Smooth muscle cell (in vitro differentiated cells): ENCODE results near the gene TBC1D17. TPM values are rescaled to one million over a fixed set of nuclear protein-coding genes. Genes with fewer than 3 reads are reported as not detected.

Source experiments
- DNase-seq: peaks from one replicate; lab custom pipeline; 2025; ENCODE audit not compliant: unreplicated experiment; lab: John Stamatoyannopoulos, UW
- H2AFZ ChIP-seq: fragments of 200-600 bp; sonication (generic); 2 replicates; pipeline ENCODE4 v1.6.0; 2016; ENCODE audit warnings: antibody characterized with exemption, low read depth, mild to moderate bottlenecking
- H3F3A ChIP-seq: fragments of 200-600 bp; sonication (generic); 2 replicates; pipeline ENCODE4 v1.6.0; 2017; ENCODE audit warnings: antibody characterized with exemption, low read depth
- H3K27ac ChIP-seq: fragments of 200-600 bp; sonication (generic); 2 replicates; pipeline ENCODE4 v1.5.1; 2016; ENCODE audit warnings: low read depth, mild to moderate bottlenecking
- H3K27me3 ChIP-seq: fragments of 200-600 bp; sonication (generic); 2 replicates; pipeline ENCODE4 v1.6.1; 2016; ENCODE audit warnings: low read depth, mild to moderate bottlenecking
- H3K36me3 ChIP-seq: fragments of 200-600 bp; sonication (generic); 2 replicates; pipeline ENCODE4 v1.5.1; 2016; ENCODE audit warnings: low read depth
- H3K4me1 ChIP-seq: fragments of 200-600 bp; sonication (generic); 2 replicates; pipeline ENCODE4 v1.5.1; 2016; ENCODE audit warnings: low read depth
- H3K4me2 ChIP-seq: fragments of 200-600 bp; sonication (generic); 2 replicates; pipeline ENCODE4 v1.6.0; 2016; ENCODE audit warnings: mild to moderate bottlenecking
- H3K4me3 ChIP-seq: fragments of 200-600 bp; sonication (generic); 2 replicates; pipeline ENCODE4 v1.5.1; 2016; ENCODE audit warnings: mild to moderate bottlenecking
- H3K79me2 ChIP-seq: fragments of 200-600 bp; sonication (generic); 2 replicates; pipeline ENCODE4 v1.6.0; 2016; ENCODE audit warnings: low read depth, mild to moderate bottlenecking
- H3K9ac ChIP-seq: fragments of 200-600 bp; sonication (generic); 2 replicates; pipeline ENCODE4 v1.6.0; 2016; ENCODE audit warnings: low read depth
- H3K9me3 ChIP-seq: fragments of 200-600 bp; sonication (generic); replicated peaks from 2 replicates; pipeline ENCODE4 v1.5.1; 2016; ENCODE audit warnings: low read depth
- H4K20me1 ChIP-seq: fragments of 200-600 bp; sonication (generic); 2 replicates; pipeline ENCODE4 v1.6.0; 2016; ENCODE audit warnings: low read depth
- WGBS: methylation state at CpG from one replicate; pipeline ENCODE4 v1.1.7; 2016; ENCODE audit warnings: low lambda C conversion rate; 5-methylcytosine and 5-hydroxymethylcytosine counted together
- polyA plus RNA-seq: library from polyadenylated mRNA; unstranded; fragments of >200 nt; fragmentation: Nextera tagmentation; extraction: Ambion mirVana; gene quantifications from 2 replicates; pipeline ENCODE4 v1.2.1, GENCODE V29; 2016
- total RNA-seq: library from RNA; depleted of rRNA; stranded (reverse); fragments of >200 nt; gene quantifications from 2 replicates; pipeline ENCODE4 v1.2.3, GENCODE V29; 2014
- TF ChIP-seq, protein P1 (sequence below): fragments of 200-600 bp; sonication (generic); IDR thresholded peaks from 2 replicates; pipeline ENCODE4 v1.5.1; 2017; ENCODE audit warnings: borderline replicate concordance, mild to moderate bottlenecking, antibody characterized with exemption; ENCODE audit not compliant: insufficient read depth, poor library complexity, severe bottlenecking

The TBC1D17 gene
- total and polyA plus RNA-seq, 2 experiments from 2014 or later, result 9.2 to 41.8 TPM

DNA sequence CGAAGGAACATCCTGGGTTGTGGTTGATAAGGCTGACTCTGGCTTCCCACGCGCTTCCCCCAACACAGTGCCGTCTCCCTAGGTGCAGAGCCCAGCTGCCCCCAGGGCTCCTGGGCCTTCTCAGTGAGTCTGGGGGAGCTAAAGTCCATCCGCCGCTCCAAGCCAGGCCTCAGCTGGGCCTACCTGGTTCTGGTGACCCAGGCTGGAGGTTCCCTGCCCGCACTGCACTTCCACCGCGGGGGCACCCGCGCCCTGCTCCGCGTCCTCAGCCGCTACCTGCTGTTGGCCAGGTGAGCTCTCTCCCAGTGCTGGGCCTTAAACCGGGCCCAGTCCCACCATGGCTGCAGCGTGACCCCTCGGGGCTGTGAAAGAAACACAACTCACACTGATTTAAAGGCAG lies 3.7 kb downstream of the TBC1D17 start:
- no peak overlapping the region for H3K4me3 ChIP-seq
- no peak overlapping the region for H3K27ac ChIP-seq
- H3K27me3 ChIP-seq, result no peaks in the 10 kb centered on the region
- peaks cover 5% of the 10 kb centered on the region for H4K20me1 ChIP-seq
- no peak overlapping the region for H2AFZ ChIP-seq
- no peaks in the 10 kb centered on the region for H3K9me3 ChIP-seq
- peaks cover 3% of the 10 kb centered on the region for H3F3A ChIP-seq
- H3K9ac ChIP-seq, result no peak overlapping the region
- TF ChIP-seq, protein P1, sequence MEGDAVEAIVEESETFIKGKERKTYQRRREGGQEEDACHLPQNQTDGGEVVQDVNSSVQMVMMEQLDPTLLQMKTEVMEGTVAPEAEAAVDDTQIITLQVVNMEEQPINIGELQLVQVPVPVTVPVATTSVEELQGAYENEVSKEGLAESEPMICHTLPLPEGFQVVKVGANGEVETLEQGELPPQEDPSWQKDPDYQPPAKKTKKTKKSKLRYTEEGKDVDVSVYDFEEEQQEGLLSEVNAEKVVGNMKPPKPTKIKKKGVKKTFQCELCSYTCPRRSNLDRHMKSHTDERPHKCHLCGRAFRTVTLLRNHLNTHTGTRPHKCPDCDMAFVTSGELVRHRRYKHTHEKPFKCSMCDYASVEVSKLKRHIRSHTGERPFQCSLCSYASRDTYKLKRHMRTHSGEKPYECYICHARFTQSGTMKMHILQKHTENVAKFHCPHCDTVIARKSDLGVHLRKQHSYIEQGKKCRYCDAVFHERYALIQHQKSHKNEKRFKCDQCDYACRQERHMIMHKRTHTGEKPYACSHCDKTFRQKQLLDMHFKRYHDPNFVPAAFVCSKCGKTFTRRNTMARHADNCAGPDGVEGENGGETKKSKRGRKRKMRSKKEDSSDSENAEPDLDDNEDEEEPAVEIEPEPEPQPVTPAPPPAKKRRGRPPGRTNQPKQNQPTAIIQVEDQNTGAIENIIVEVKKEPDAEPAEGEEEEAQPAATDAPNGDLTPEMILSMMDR, result no peak
- peaks cover 5% of the 10 kb centered on the region for H3K4me1 ChIP-seq
- 97% methylated on average over 17 of the region's 17 CpGs for WGBS
- peaks cover 2% of the 10 kb centered on the region for H3K79me2 ChIP-seq
- DNase-seq, result no peak
- H3K36me3 ChIP-seq, result peaks cover 5% of the 10 kb centered on the region
- H3K4me2 ChIP-seq, result no peak overlapping the region

DNA sequence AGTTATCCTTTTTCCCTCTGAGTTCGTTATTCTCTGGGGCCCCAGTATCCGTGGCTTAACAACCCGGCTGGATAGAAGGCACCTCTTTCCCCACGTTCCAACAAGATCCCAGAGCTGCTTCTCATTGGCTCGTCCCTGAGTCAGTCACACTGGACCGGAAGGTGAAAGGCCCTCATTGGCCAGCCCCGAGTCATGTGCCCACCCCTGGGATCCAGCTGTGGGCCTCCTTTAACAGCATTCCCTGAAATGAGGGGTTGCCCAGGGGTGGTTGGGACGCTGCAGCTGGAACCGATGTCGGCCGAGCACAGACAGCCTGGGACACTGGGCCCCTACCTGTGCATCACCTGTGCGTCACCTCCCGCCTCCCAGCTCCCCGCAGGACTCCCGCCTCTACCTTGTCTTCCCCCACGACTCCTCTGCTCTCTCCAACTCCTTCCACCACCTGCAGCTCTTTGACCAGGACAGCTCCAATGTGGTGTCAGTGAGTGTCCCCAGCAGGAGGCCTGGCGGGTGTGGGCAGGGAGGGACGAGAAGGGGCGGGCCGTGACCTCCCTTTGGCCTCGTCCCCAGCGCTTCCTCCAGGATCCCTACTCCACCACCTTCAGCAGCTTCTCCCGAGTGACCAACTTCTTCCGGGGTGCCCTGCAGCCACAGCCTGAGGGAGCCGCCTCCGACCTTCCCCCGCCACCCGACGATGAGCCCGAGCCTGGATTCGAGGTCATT lies 4.3 kb downstream of the TBC1D17 start:
- H3K9ac ChIP-seq, result no peak overlapping the region
- H3F3A ChIP-seq, result peaks cover 3% of the 10 kb centered on the region
- H3K9me3 ChIP-seq, result no peaks in the 10 kb centered on the region
- WGBS, result 95% methylated on average over 31 of the region's 31 CpGs
- H3K79me2 ChIP-seq, result no peaks in the 10 kb centered on the region
- no peak overlapping the region for H3K4me3 ChIP-seq
- peaks cover 5% of the 10 kb centered on the region for H3K4me1 ChIP-seq
- H3K4me2 ChIP-seq, result no peak overlapping the region
- peaks cover 5% of the 10 kb centered on the region for H4K20me1 ChIP-seq
- no peak overlapping the region for H2AFZ ChIP-seq
- no peaks in the 10 kb centered on the region for H3K27me3 ChIP-seq
- no peak for DNase-seq
- H3K36me3 ChIP-seq, result peaks cover 5% of the 10 kb centered on the region
- TF ChIP-seq, protein P1, result no peak
- H3K27ac ChIP-seq, result no peak overlapping the region

DNA sequence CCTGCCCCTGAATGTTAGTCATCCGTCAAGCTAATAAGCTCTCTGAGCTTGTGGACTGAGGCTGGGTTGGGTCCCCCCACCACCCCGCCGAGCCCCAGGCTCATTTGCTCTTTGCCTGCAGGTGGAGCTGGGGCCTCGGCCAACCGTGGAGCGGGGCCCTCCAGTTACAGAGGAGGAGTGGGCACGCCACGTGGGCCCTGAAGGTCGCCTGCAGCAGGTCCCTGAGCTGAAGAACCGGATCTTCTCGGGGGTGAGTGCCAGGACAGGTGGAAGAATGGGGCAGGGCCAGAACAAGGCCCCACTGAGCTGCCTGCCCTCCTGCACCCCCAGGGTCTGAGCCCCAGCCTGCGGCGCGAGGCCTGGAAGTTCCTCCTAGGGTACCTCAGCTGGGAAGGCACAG lies 5.1 kb downstream of the TBC1D17 start:
- Histone ChIP-seq H3K79me2 (no peaks in the 10 kb centered on the region), H3K27ac (no peak overlapping the region), H4K20me1 (peaks cover 5% of the 10 kb centered on the region), H3K9ac (no peak overlapping the region), H3K4me2 (no peak overlapping the region), H3K27me3 (no peaks in the 10 kb centered on the region), H3K4me3 (no peak overlapping the region), H3K36me3 (peaks cover 5% of the 10 kb centered on the region), H3K4me1 (peaks cover 5% of the 10 kb centered on the region), H2AFZ (no peak overlapping the region), H3F3A (peaks cover 3% of the 10 kb centered on the region), H3K9me3 (no peaks in the 10 kb centered on the region)
- DNase-seq, result no peak
- 97% methylated on average over 14 of the region's 14 CpGs for WGBS
- TF ChIP-seq, protein P1, result no peak

DNA sequence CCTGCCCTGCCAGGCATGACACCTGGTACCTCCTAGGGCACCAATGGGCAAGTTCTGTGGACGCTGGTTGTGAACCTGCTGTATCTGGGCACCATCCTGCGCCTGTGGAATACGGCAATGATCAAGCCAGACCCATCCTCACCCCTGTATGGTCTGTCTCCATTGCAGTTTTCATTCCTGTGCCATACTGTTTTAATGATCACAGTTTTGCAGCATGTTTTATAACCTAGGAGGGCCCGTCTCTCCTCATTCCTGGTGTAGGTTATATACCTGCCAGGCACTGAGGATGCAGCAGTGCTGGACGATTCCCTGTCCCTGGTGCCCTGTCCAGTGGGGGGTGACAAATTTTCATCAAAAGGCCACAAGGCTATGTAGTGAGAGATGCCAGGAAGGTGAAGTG lies 5.6 kb downstream of the TBC1D17 start:
- WGBS, result 97% methylated on average over 5 of the region's 5 CpGs
- no peak for DNase-seq
- Histone ChIP-seq H3K4me1 (peaks cover 5% of the 10 kb centered on the region), H3K9me3 (no peaks in the 10 kb centered on the region), H3F3A (peaks cover under 1% of the 10 kb centered on the region), H3K4me2 (no peak overlapping the region), H3K79me2 (no peaks in the 10 kb centered on the region), H3K27ac (no peak overlapping the region), H3K27me3 (no peaks in the 10 kb centered on the region), H2AFZ (no peak overlapping the region), H3K9ac (no peak overlapping the region), H3K4me3 (no peak overlapping the region), H3K36me3 (peaks cover 5% of the 10 kb centered on the region), H4K20me1 (peaks cover 5% of the 10 kb centered on the region)
- TF ChIP-seq, protein P1, result no peak
